GM18502 (cell line): ENCODE results near the gene RIT2.

Experiments
- ATAC-seq: cut with Tn5 transposase; IDR thresholded peaks from one replicate; pipeline ENCODE4 v1.9.1; 2021; ENCODE audit warnings: mild to moderate bottlenecking; ENCODE audit not compliant: unreplicated experiment, poor library complexity

Gene RIT2

GRCh38 chr18:43092539-43092938, 22.9 kb downstream of the RIT2 start:
- no peak for ATAC-seq

DNA sequence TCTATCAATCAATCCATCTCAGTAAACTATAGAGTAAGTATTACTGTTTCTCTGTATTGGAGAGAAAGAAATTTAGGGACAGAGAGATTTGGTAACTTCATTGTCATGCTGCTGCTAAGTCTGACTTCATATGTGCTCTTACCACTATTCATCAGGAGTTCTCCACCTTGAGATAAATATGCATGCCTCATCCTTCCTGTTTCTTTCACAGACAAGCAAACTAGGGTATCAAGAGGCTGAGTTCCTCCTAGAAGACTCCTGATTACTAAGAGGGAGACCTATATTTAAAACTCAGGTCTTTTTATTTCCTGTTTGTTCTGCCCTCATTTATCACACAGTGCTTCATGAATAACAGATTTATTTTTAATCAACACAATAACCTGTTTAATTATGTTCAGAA, 34.1 kb downstream of the RIT2 start:
- no peak for ATAC-seq

- ATAC-seq = no peak
These were observed 34.8 kb downstream of the RIT2 start for GRCh38 chr18:43080671-43081070.

GRCh38 chr18:43079422-43079821, 36.1 kb downstream of the RIT2 start:
- ATAC-seq = no peak

- ATAC-seq = no peak
These were observed 36.9 kb downstream of the RIT2 start for GRCh38 chr18:43078478-43079092.

- ATAC-seq = no peak
These were observed 37.8 kb downstream of the RIT2 start for GRCh38 chr18:43077510-43078308.

- no peak for ATAC-seq
These were observed 41.7 kb downstream of the RIT2 start for GRCh38 chr18:43073771-43074170.

GRCh38 chr18:43068781-43069180, 46.7 kb downstream of the RIT2 start:
- no peak for ATAC-seq

DNA sequence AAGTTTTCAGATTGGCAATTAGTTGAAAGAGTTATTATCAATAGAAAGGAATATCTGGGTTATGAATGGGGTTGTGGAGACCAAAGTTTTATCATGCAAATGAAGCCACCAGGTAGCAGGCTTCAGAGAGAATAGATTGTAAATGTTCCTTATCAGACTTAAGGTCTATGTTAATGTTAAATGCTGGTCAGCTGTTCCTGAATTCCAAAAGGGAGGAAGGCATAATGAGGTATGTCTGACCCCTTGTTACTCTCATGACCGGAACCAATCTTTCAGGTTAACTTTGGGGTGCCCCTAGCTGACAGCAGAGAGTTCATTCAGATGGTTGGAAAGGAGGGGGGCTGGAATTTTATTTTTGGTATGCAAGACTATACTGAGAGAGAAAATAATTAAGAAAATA, 47.9 kb downstream of the RIT2 start:
- ATAC-seq = no peak

- no peak for ATAC-seq
These were observed 53.7 kb downstream of the RIT2 start for GRCh38 chr18:43061816-43062215.

- no peak for ATAC-seq
These were observed 54.2 kb downstream of the RIT2 start for GRCh38 chr18:43061318-43061717.

GRCh38 chr18:43060020-43060419, 55.5 kb downstream of the RIT2 start:
- no peak for ATAC-seq

DNA sequence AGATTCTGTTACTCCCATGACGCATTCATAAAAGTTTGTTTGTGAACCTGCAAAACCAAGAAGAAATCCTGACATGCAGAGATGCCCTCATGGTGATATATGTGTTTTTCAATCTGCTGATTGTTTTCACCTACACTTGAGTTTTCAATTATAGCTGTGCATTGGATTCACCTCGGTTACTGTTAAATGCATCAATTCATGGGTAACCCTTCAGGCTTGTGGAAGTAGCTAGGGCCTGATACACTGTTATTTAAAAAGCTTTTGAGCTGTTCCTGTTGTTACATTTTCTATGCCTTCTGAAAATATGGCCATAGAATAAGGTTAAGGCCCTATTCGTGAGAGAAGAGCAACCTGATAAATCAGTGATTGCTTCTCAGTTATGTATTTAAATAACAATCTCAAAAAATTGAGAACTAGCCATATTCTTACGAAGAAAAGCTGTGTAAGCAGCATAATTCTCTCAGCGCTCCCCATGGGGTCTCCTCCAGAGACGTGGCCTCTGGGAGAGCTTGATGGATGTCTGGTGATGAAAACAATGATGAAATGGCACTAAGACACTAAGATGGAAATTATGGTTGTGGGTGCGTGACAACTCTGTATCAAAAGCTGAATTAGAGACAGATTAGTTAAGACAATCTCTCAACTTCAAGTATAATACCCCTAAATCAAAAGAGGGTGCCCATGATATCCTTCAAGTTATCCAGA, 60.5 kb downstream of the RIT2 start:
- ATAC-seq = no peak

DNA sequence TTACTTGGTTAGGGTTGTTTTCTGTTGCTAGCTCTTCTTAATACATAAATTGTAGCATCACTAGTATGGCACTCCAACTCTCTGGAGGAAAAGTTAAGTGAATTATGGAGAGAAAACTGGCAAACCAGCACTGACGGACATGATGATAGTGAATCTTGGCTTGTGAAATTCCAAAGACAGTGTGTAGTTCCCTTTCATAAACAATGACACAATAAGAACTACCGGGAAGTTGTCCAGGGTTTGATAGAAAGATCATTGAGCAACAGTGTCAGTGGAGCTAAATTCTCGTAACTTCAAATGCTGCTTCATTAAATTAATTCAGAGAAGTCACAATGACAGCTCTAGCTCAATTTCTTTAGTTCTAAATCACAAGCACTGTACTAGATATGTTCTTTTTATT, 66.5 kb downstream of the RIT2 start:
- no peak for ATAC-seq

DNA sequence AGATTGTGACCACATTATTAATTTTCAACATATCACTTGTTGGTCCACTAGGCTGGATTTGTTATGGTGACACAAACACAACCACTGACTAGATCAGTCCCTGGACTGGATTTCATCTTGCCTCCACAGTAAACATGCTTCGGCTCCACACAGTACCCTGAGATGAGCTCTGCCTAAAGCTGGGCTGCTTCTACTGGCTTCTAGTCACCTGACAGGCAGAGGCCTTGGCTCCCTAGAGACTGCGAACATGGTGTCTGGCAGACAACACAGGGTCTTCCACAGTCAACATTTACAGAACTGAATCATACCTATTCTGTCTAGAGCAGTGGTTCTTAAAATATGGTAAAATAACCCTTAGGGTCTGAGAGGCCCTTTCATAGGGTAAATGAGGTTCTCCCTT, 69.2 kb downstream of the RIT2 start:
- ATAC-seq = no peak

- no peak for ATAC-seq
These were observed 71.9 kb downstream of the RIT2 start for GRCh38 chr18:43043626-43044025.

DNA sequence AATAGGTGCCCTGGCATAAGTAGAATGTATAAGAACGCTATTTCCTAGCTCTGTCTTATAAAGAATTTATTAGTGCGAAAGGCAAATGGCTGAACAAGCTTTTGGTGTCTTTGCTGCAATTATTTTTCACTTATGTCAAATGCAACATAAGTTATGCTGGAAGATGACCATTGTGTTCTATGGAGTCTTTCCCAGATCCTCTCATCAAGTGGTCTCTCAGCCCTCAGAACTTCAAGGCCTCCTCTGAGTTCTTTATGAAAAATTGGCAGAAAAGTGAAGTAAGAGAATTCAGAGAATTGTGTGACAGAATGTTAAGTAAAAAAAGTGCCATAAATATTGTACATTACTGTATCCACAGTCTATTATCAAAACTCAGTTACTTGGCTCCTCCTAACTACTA, 75.2 kb downstream of the RIT2 start:
- ATAC-seq = no peak

GRCh38 chr18:43034683-43035500, 80.6 kb downstream of the RIT2 start:
- ATAC-seq = no peak

DNA sequence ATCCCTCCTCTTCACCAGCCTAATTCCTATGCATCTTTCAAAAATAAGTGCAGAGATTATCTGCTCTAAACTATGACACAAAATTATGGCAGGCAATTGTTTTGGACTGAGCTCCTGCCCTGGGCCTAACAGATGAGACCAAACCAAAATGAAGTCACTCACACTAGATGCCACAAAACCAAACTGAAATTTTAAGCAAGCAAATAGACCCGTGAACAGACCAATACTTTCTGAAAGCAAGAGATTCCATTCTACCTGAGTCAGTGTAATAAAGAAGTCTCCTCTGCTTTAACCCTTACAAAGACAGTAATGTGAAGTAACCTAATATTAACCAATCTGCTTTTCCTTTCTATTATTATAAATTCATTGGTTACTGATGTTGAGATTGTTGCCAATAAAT, 84.3 kb downstream of the RIT2 start:
- ATAC-seq = no peak

DNA sequence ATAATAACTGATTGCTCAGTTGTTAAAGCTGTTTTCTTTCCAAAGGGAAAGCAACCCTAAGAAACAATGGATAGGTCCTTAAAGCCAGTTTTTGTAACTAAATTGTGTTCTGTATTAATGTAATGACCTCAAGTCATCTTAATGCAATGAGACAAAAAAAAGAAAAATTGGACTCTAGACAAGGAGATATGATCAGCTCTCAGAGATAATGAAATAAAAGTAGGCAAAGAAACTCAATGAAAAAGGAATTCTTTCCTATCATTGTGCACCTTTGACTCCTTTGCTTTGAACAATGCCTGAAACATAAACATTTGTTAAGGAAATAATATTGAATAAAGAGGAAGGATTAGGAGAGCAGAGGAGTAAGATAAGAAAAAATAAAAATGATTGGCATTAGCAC, 86.1 kb downstream of the RIT2 start:
- no peak for ATAC-seq

DNA sequence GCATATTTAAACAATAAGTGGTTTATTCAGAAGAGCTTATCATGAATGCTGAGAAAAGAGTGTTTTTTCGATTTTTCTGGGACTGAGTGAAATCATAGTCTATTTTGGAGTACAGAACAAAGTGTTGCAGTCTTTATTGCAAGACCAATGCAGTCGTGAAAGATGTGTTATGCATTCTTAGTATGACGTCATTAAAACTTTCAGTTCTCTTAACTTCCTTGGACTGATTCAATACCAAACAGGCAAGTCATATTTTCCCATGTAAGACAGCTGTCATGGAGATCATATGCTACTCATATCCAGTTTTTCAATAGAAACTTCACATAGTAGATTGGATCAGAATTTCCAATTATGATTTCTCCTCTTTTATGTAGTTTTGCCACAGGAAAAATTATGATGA, 92.6 kb downstream of the RIT2 start:
- ATAC-seq = peak; percentile 60
